ENCODE results near the gene KLF6. TPM values are rescaled to one million over a fixed set of nuclear protein-coding genes. Genes with fewer than 3 reads are reported as not detected.

The KLF6 gene
- polyA plus RNA-seq, 1 of the 3 experiments (the other 2 are of a cell fraction), result 148 TPM

DNA sequence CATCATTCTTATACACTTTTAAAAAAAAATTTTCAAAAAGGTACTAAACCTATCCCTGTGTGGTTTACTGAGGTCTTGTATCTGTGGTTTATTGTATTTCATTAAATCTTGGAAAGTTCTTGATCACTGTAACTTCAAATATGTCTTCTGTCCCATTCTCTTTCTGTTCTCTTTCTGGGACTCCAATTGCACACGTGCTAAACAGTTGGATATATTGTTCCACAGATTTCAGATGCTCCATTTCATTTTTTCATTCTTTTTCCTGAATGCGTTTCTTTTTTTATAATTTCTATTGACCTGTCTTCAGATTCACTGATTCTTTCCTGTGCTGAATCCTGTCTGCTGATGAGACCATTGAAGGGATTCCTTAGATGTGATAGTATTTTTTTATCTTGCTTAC is 4.6 kb upstream of the KLF6 start (continued):
- TF ChIP-seq, protein P1, sequence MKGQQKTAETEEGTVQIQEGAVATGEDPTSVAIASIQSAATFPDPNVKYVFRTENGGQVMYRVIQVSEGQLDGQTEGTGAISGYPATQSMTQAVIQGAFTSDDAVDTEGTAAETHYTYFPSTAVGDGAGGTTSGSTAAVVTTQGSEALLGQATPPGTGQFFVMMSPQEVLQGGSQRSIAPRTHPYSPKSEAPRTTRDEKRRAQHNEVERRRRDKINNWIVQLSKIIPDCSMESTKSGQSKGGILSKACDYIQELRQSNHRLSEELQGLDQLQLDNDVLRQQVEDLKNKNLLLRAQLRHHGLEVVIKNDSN (IDR thresholded peaks at IDR 0.05; ENCODE audit: borderline replicate concordance, low read depth), result no peak
- no peak for TF ChIP-seq RCOR1 (IDR thresholded peaks at IDR 0.05; ENCODE audit: low read length)
- TF ChIP-seq GABPA (IDR thresholded peaks at IDR 0.05; ENCODE audit: low read depth), result no peak
- TF ChIP-seq, protein P2, sequence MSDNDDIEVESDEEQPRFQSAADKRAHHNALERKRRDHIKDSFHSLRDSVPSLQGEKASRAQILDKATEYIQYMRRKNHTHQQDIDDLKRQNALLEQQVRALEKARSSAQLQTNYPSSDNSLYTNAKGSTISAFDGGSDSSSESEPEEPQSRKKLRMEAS (IDR thresholded peaks at IDR 0.05; ENCODE audit: low read depth), result no peak
- TF ChIP-seq GATA2 (CRISPR knock-in tag; IDR thresholded peaks at IDR 0.05), result no peak
- TF ChIP-seq, protein P3, sequence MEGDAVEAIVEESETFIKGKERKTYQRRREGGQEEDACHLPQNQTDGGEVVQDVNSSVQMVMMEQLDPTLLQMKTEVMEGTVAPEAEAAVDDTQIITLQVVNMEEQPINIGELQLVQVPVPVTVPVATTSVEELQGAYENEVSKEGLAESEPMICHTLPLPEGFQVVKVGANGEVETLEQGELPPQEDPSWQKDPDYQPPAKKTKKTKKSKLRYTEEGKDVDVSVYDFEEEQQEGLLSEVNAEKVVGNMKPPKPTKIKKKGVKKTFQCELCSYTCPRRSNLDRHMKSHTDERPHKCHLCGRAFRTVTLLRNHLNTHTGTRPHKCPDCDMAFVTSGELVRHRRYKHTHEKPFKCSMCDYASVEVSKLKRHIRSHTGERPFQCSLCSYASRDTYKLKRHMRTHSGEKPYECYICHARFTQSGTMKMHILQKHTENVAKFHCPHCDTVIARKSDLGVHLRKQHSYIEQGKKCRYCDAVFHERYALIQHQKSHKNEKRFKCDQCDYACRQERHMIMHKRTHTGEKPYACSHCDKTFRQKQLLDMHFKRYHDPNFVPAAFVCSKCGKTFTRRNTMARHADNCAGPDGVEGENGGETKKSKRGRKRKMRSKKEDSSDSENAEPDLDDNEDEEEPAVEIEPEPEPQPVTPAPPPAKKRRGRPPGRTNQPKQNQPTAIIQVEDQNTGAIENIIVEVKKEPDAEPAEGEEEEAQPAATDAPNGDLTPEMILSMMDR (IDR thresholded peaks at IDR 0.05), result no peak
- no peak for TF ChIP-seq CHD2 (IDR thresholded peaks at IDR 0.05; ENCODE audit: low read length, partially characterized antibody)
- no peak for TF ChIP-seq TCF12 (IDR thresholded peaks at IDR 0.05)

DNA sequence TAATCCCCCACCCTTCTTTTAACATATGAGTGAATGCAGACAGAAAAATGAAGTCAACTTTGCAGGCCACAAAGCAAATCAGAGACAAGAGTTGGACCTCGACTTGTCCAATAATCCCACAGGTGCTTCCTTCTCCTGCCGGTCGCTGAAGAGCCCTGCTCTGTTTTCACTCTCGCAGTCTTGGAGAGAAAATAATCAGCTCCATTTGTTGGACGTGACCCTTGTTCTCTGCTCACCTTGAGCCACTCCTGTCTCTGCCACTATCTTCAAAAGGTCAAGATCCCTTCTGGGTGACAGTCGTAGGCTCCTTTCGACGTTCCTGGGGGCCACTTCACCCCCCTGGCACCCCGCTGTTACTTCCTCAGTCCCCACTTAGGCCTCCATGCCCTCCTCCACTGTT is 2.8 kb upstream of the KLF6 start:
- ChIA-PET CTCF (no interaction called here), POLR2A (no interaction called here)
- H2AFZ ChIP-seq (ENCODE audit: low read depth), result no peak overlapping the region
- H3F3A ChIP-seq (replicated peaks; ENCODE audit: insufficient read depth), result peaks cover 26% of the 10 kb centered on the region
- H3K9me2 ChIP-seq, result no peaks in the 10 kb centered on the region
- TF ChIP-seq, protein P4, sequence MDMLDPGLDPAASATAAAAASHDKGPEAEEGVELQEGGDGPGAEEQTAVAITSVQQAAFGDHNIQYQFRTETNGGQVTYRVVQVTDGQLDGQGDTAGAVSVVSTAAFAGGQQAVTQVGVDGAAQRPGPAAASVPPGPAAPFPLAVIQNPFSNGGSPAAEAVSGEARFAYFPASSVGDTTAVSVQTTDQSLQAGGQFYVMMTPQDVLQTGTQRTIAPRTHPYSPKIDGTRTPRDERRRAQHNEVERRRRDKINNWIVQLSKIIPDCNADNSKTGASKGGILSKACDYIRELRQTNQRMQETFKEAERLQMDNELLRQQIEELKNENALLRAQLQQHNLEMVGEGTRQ (IDR thresholded peaks at IDR 0.05; ENCODE audit: borderline replicate concordance, low read depth, low read length), result no peak
- TF ChIP-seq JUND (IDR thresholded peaks at IDR 0.05) (no peak), FOSL2 (IDR thresholded peaks at IDR 0.05; ENCODE audit: borderline replicate concordance, low read depth) (no peak), MXI1 (IDR thresholded peaks at IDR 0.05; ENCODE audit: low read depth, low read length) (no peak), TAF1 (IDR thresholded peaks at IDR 0.05; ENCODE audit: borderline replicate concordance, low read depth, low read length) (no peak), RFX5 (IDR thresholded peaks at IDR 0.05; ENCODE audit: low read length) (no peak), TEAD4 (IDR thresholded peaks at IDR 0.05; ENCODE audit: borderline replicate concordance, insufficient read depth) (no peak), EZH2phosphoT487 (IDR thresholded peaks at IDR 0.05; ENCODE audit: borderline replicate concordance, low read depth) (no peak), FOXM1 (IDR thresholded peaks at IDR 0.05; ENCODE audit: low read depth) (no peak), GABPA (IDR thresholded peaks at IDR 0.05; ENCODE audit: low read depth) (no peak), GATA2 (CRISPR knock-in tag; IDR thresholded peaks at IDR 0.05) (no peak), RAD21 (IDR thresholded peaks at IDR 0.05; ENCODE audit: low read length) (no peak)
- TF ChIP-seq, protein P5, sequence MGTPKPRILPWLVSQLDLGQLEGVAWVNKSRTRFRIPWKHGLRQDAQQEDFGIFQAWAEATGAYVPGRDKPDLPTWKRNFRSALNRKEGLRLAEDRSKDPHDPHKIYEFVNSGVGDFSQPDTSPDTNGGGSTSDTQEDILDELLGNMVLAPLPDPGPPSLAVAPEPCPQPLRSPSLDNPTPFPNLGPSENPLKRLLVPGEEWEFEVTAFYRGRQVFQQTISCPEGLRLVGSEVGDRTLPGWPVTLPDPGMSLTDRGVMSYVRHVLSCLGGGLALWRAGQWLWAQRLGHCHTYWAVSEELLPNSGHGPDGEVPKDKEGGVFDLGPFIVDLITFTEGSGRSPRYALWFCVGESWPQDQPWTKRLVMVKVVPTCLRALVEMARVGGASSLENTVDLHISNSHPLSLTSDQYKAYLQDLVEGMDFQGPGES (IDR thresholded peaks at IDR 0.05; ENCODE audit: low read depth, low read length), result no peak
- TF ChIP-seq, protein P3 (IDR thresholded peaks at IDR 0.05), result no peak
- TF ChIP-seq, protein P6, sequence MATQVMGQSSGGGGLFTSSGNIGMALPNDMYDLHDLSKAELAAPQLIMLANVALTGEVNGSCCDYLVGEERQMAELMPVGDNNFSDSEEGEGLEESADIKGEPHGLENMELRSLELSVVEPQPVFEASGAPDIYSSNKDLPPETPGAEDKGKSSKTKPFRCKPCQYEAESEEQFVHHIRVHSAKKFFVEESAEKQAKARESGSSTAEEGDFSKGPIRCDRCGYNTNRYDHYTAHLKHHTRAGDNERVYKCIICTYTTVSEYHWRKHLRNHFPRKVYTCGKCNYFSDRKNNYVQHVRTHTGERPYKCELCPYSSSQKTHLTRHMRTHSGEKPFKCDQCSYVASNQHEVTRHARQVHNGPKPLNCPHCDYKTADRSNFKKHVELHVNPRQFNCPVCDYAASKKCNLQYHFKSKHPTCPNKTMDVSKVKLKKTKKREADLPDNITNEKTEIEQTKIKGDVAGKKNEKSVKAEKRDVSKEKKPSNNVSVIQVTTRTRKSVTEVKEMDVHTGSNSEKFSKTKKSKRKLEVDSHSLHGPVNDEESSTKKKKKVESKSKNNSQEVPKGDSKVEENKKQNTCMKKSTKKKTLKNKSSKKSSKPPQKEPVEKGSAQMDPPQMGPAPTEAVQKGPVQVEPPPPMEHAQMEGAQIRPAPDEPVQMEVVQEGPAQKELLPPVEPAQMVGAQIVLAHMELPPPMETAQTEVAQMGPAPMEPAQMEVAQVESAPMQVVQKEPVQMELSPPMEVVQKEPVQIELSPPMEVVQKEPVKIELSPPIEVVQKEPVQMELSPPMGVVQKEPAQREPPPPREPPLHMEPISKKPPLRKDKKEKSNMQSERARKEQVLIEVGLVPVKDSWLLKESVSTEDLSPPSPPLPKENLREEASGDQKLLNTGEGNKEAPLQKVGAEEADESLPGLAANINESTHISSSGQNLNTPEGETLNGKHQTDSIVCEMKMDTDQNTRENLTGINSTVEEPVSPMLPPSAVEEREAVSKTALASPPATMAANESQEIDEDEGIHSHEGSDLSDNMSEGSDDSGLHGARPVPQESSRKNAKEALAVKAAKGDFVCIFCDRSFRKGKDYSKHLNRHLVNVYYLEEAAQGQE (IDR thresholded peaks at IDR 0.05; ENCODE audit: low read depth, low read length), result no peak
- TF ChIP-seq, protein P2 (IDR thresholded peaks at IDR 0.05; ENCODE audit: low read depth), result no peak
- H3K4me3 ChIP-seq (ENCODE audit: low read depth in 2 of 2, low read length in 1 of 2), result no peak overlapping the region
- no peak overlapping the region for H3K9ac ChIP-seq
- no peaks in the 10 kb centered on the region for H3K9me3 ChIP-seq
- peaks cover 18% of the 10 kb centered on the region for H4K20me1 ChIP-seq (ENCODE audit: insufficient read depth)
- DNase-seq, result no peak
- 0 out of 4 replicates have a peak overlapping the region, but pooled peaks of 1 of the 2 experiments have one; percentile 93 for H3K27ac ChIP-seq (ENCODE audit: low read depth in 2 of 2, low read length in 1 of 2)
- WGBS (ENCODE audit: low lambda C conversion rate), result 92% methylated on average over 9 of the region's 9 CpGs
- peaks cover 0 to 16% of the 10 kb centered on the region in 2 experiments for H3K36me3 ChIP-seq (replicated peaks in 1 of 2; ENCODE audit: control insufficient read depth in 1 of 2, insufficient read depth in 2 of 2, low read length in 1 of 2)
- no peaks in the 10 kb centered on the region for H3K27me3 ChIP-seq (ENCODE audit: insufficient read depth)
- peaks cover 31% of the 10 kb centered on the region for H3K79me2 ChIP-seq (ENCODE audit: insufficient read depth)
- H3K4me1 ChIP-seq (ENCODE audit: control insufficient read depth in 1 of 2, insufficient read depth in 2 of 2, low read depth in 1 of 2, low read length in 1 of 2), result peaks cover 6 to 10% of the 10 kb centered on the region in 2 experiments; a peak in 2 of 4 replicates
- no peak overlapping the region for H3K4me2 ChIP-seq

Data from SK-N-SH (cell line).